ENCODE results near the gene NKD2.
"Not testable (repeated sequence)": the region's sequence is repeated elsewhere in the genome, so short reads cannot be mapped to it uniquely, and the experiment has no call there.

Gene NKD2

GRCh38 chr5:1074816-1075554 is 66.4 kb downstream of the NKD2 start:
- DNase-seq (ENCODE audit: low read depth), result no peak

GRCh38 chr5:1075555-1075881 is 66.9 kb downstream of the NKD2 start:
- no peak for DNase-seq (ENCODE audit: low read depth)

GRCh38 chr5:1075931-1076330 is 67.3 kb downstream of the NKD2 start:
- no peak for DNase-seq (ENCODE audit: low read depth)

- no peak for DNase-seq (ENCODE audit: low read depth)
Observed at GRCh38 chr5:1076406-1076805, 67.8 kb downstream of the NKD2 start.

- no peak for DNase-seq (ENCODE audit: low read depth)
Observed at GRCh38 chr5:1077026-1077425, 68.4 kb downstream of the NKD2 start.

GRCh38 chr5:1077491-1078020 is 69.0 kb downstream of the NKD2 start:
- DNase-seq (ENCODE audit: low read depth), result no peak

GRCh38 chr5:1078206-1078605 is 69.6 kb downstream of the NKD2 start:
- no peak for DNase-seq (ENCODE audit: low read depth)

- DNase-seq (ENCODE audit: low read depth), result no peak
Observed at GRCh38 chr5:1078851-1079250, 70.2 kb downstream of the NKD2 start.

- no peak for DNase-seq (ENCODE audit: low read depth)
Observed at GRCh38 chr5:1079486-1079885, 70.9 kb downstream of the NKD2 start.

GRCh38 chr5:1079961-1080360 is 71.4 kb downstream of the NKD2 start:
- DNase-seq (ENCODE audit: low read depth), result no peak

- DNase-seq (ENCODE audit: low read depth), result no peak
Observed at GRCh38 chr5:1080432-1080831, 71.8 kb downstream of the NKD2 start.

- DNase-seq (ENCODE audit: low read depth), result no peak
Observed at GRCh38 chr5:1081519-1081918, 72.9 kb downstream of the NKD2 start.

GRCh38 chr5:1083026-1083425 is 74.4 kb downstream of the NKD2 start:
- not testable (repeated sequence) for DNase-seq (ENCODE audit: low read depth)

GRCh38 chr5:1083823-1084605 is 75.4 kb downstream of the NKD2 start:
- DNase-seq (ENCODE audit: low read depth), result no peak

- no peak for DNase-seq (ENCODE audit: low read depth)
Observed at GRCh38 chr5:1085391-1085790, 76.8 kb downstream of the NKD2 start.

- DNase-seq (ENCODE audit: low read depth), result no peak
Observed at GRCh38 chr5:1086137-1086536, 77.5 kb downstream of the NKD2 start.

GRCh38 chr5:1086871-1087270 is 78.3 kb downstream of the NKD2 start:
- no peak for DNase-seq (ENCODE audit: low read depth)

GRCh38 chr5:1087428-1087827 is 78.8 kb downstream of the NKD2 start:
- DNase-seq (ENCODE audit: low read depth), result no peak

GRCh38 chr5:1088031-1088430 is 79.4 kb downstream of the NKD2 start:
- no peak for DNase-seq (ENCODE audit: low read depth)
